Right cardiac atrium (tissue), 5 donors: Measurements from ENCODE around the gene ZNF805. TPM values are rescaled to one million over a fixed set of nuclear protein-coding genes. Genes with fewer than 3 reads are reported as not detected.
A peak's percentile ranks its signal among the peaks of the same experiment; 100 is the strongest.
"Not testable (repeated sequence)": the region's sequence is repeated elsewhere in the genome, so short reads cannot be mapped to it uniquely, and the experiment has no call there.

Experiments
- ATAC-seq, 2 donors: fragments of 200-7000 bp; cut with Tn5 transposase; one replicate each; pipeline versions ENCODE4 v1.8.0 to v1.9.1; 2020; ENCODE audit warnings: moderate library complexity in 2 of 2, mild to moderate bottlenecking in 1 of 2
- DNase-seq, 3 donors: peaks; one replicate each; pipeline ENCODE4 v3.0.0-alpha.2; 2020
- H3K27ac ChIP-seq: one replicate; pipeline ENCODE4 v1.5.1; 2013; ENCODE audit warnings: mild to moderate bottlenecking, low read length, control low read depth, moderate library complexity
- H3K27me3 ChIP-seq: one replicate; pipeline ENCODE4 v1.6.1; 2013; ENCODE audit not compliant: control insufficient read depth, insufficient read depth
- H3K4me1 ChIP-seq: one replicate; pipeline ENCODE4 v1.6.1; 2013; ENCODE audit warnings: low read length; ENCODE audit not compliant: control insufficient read depth, insufficient read depth
- H3K4me3 ChIP-seq: one replicate; pipeline ENCODE4 v1.5.1; 2013; ENCODE audit warnings: low read length, control low read depth
- H3K9me3 ChIP-seq: one replicate; pipeline ENCODE4 v1.6.1; 2013; ENCODE audit warnings: low read length; ENCODE audit not compliant: control insufficient read depth
- WGBS: extraction: QIAGEN DNeasy Blood & Tissue Kit; methylation state at CpG from one replicate; pipeline ENCODE4 v1.1.7; 2013; 5-methylcytosine and 5-hydroxymethylcytosine counted together
- intact Hi-C, 4 donors: fragments of 100-400 bp; cut with DNase I; formaldehyde crosslinking; loops; one replicate each; pipeline versions ENCODE4 v1.11.0 to v1.14.0; 2022 to 2023
- polyA plus RNA-seq: library from polyadenylated mRNA; stranded (reverse); fragments of 200-250 nt; gene quantifications from one replicate; pipeline ENCODE4 v1.2.3, GENCODE V29; 2013
- total RNA-seq, 4 donors: library from RNA; stranded (reverse); fragmentation: NEBNext Ultra II Directional; extraction: Animal tissue kit (Norgen Biotek cat#: 25700); gene quantifications; one replicate each; pipeline ENCODE4 v1.2.1, GENCODE V29; 2021
- donor health status: healthy with polysubstance abuse.
- donor health status: DM: no; HTN: yes; CAD: no.
- donor health status: DM: no; HTN: no; CAD: no.
- donor health status: DM: no; HTN: yes; CAD: no; lungs with severe emphysema.
- donor health status: DM: yes; HTN: yes; CAD: no.

The ZNF805 gene
- total and polyA plus RNA-seq, 5 donors: 1.3 to 14.6 (median 10.0) TPM

DNA sequence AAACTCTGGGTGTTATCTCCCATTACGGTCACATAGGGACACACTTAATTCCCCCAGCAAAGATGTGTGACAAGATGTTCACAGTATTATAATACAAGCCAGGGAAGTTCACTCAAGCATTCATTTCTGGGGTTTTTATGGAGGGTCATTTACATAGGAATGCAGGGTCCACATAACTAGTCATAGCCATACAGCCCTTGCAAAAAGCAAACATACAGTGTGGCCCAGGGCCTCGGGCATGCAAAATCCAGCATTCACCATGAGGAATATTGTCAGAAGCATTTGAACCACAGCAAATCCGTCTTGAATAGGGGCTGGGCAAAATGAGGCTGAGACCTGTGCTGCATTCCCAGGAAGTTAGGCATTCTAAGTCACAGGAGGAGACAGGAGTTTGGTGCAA lies 26.9 kb downstream of the ZNF805 start:
- intact Hi-C loops: no loop called here
- ATAC-seq: no peak
- Histone ChIP-seq H3K9me3 (no peaks in the 10 kb centered on the region), H3K4me1 (no peaks in the 10 kb centered on the region), H3K27me3 (no peaks in the 10 kb centered on the region), H3K4me3 (no peak overlapping the region), H3K27ac (no peak overlapping the region)
- 83% methylated on average over 3 of the region's 3 CpGs for WGBS
- DNase-seq: no peak

GRCh38 chr19:57269515-57270250 lies 29.3 kb downstream of the ZNF805 start:
- H3K27ac ChIP-seq: no peak overlapping the region
- ATAC-seq (no peak), DNase-seq (no peak)
- H3K4me1 ChIP-seq: no peaks in the 10 kb centered on the region
- no peak overlapping the region for H3K4me3 ChIP-seq
- H3K27me3 ChIP-seq: no peaks in the 10 kb centered on the region
- no peaks in the 10 kb centered on the region for H3K9me3 ChIP-seq
- intact Hi-C loops: no loop called here
- 74% methylated on average over 4 of the region's 4 CpGs for WGBS

- no peaks in the 10 kb centered on the region for H3K4me1 ChIP-seq
- H3K27ac ChIP-seq: no peak overlapping the region
- intact Hi-C loops: no loop called here
- no peaks in the 10 kb centered on the region for H3K9me3 ChIP-seq
- WGBS: 96% methylated on average over 8 of the region's 8 CpGs
- ATAC-seq (no peak), DNase-seq (no peak)
- H3K4me3 ChIP-seq: no peak overlapping the region
- no peaks in the 10 kb centered on the region for H3K27me3 ChIP-seq
These were observed 30.8 kb downstream of the ZNF805 start for GRCh38 chr19:57271280-57271679.

GRCh38 chr19:57273014-57273413 lies 32.6 kb downstream of the ZNF805 start:
- Histone ChIP-seq H3K27ac (no peak overlapping the region), H3K27me3 (no peaks in the 10 kb centered on the region), H3K9me3 (no peaks in the 10 kb centered on the region), H3K4me3 (no peak overlapping the region), H3K4me1 (no peaks in the 10 kb centered on the region)
- 80% methylated on average over 1 of the region's 1 CpG for WGBS
- no peak for ATAC-seq
- no peak for DNase-seq
- intact Hi-C loops: no loop called here

GRCh38 chr19:57276430-57276829 lies 36.0 kb downstream of the ZNF805 start:
- ATAC-seq (no peak), DNase-seq (no peak)
- WGBS: 82% methylated on average over 1 of the region's 1 CpG
- no peak overlapping the region for H3K27ac ChIP-seq
- H3K9me3 ChIP-seq: no peaks in the 10 kb centered on the region
- no peaks in the 10 kb centered on the region for H3K4me1 ChIP-seq
- no peaks in the 10 kb centered on the region for H3K27me3 ChIP-seq
- intact Hi-C loops: no loop called here
- H3K4me3 ChIP-seq: no peak overlapping the region

DNA sequence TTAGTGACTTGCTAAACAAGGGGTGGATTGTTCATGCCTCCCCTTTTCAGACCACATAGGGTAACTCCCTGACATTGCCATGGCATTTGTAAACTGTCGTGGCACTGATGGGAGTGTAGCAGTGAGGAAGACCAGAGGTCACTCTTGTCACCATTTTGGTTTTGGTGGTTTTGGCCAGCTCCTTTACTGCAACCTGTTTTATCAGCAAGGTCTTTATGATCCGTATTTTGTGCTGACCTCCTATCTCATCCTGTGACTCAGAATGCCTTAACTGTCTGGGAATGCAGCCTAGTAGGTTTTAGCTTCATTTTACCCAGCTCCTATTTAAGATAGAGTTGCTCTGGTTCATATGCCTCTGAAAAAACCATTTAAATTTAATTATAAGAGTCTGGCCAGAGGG lies 38.0 kb downstream of the ZNF805 start:
- intact Hi-C loops, H3K27me3 ChIP-seq: not testable (repeated sequence)

GRCh38 chr19:57279418-57280164 lies 39.2 kb downstream of the ZNF805 start:
- peak; percentile 94 to 96 (median 95) for DNase-seq
- Histone ChIP-seq H3K27me3 (no peaks in the 10 kb centered on the region), H3K4me3 (peak overlapping the region; percentile 91), H3K9me3 (no peaks in the 10 kb centered on the region), H3K4me1 (peaks cover 8% of the 10 kb centered on the region), H3K27ac (peak overlapping the region; percentile 100)
- ATAC-seq: peak; percentile 97 to 98
- intact Hi-C loops: no loop called here
- 5% methylated on average over 25 of the region's 25 CpGs for WGBS

More for the DNA sequence above, 38.0 kb downstream of the ZNF805 start:
- H3K27ac ChIP-seq, DNase-seq, ATAC-seq, H3K4me3 ChIP-seq, H3K4me1 ChIP-seq, H3K9me3 ChIP-seq: not testable (repeated sequence)
- WGBS: 63% methylated on average over 2 of the region's 2 CpGs

- H3K4me3 ChIP-seq: peak within 1 kb of the TSS; percentile 91
- intact Hi-C loops: no loop called here
- under 1% methylated on average over 71 of the region's 71 CpGs for WGBS
- H3K4me1 ChIP-seq: peaks cover 8% of the 10 kb centered on the region
- ATAC-seq (peak; percentile 97 to 98), DNase-seq (peak; percentile 98 to 99 (median 99))
- H3K27me3 ChIP-seq: no peaks in the 10 kb centered on the region
- H3K9me3 ChIP-seq: no peaks in the 10 kb centered on the region
- peak within 1 kb of the TSS; percentile 100 for H3K27ac ChIP-seq
These were observed 39.9 kb downstream of the ZNF805 start, which contains the start of gene ZNF460 for GRCh38 chr19:57280165-57280961. ZNF460 (plus strand) TSS chr19:57280485; CDS start chr19:57280807, 322 bp downstream.

DNA sequence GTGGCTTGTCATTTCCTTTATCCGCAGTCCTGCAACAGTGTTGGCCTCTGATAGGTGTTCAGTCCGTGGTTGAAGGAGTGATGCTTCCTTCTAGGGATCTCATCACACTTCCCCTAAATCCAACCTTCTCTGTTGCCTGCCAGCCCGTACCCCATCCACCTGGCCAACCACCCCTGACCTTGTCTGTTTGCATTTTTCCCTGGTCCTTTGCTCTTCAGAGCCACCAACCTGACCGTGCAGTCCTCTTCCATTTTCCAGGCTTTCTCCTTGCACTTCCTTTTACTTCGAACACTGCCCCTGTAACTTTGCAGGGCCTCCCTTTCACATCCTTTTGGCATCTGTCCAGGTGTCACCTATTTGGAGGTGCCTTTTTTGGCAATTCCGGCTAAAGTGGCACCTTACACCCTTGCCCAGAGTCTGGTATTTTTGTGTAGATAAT lies 40.5 kb downstream of the ZNF805 start:
- peaks cover 8% of the 10 kb centered on the region for H3K4me1 ChIP-seq
- peak overlapping the region; percentile 91 for H3K4me3 ChIP-seq
- DNase-seq: no peak
- H3K27me3 ChIP-seq: no peaks in the 10 kb centered on the region
- intact Hi-C loops: no loop called here
- H3K27ac ChIP-seq: peak overlapping the region; percentile 90
- 6% methylated on average over 6 of the region's 6 CpGs for WGBS
- no peaks in the 10 kb centered on the region for H3K9me3 ChIP-seq
- no peak for ATAC-seq

- intact Hi-C loops: no loop called here
- peaks cover 8% of the 10 kb centered on the region for H3K4me1 ChIP-seq
- H3K27me3 ChIP-seq: no peaks in the 10 kb centered on the region
- ATAC-seq: no peak
- H3K4me3 ChIP-seq: peak overlapping the region; percentile 0
- DNase-seq: no peak
- 75% methylated on average over 5 of the region's 5 CpGs for WGBS
- H3K27ac ChIP-seq: no peak overlapping the region
- no peaks in the 10 kb centered on the region for H3K9me3 ChIP-seq
These were observed 41.7 kb downstream of the ZNF805 start for GRCh38 chr19:57282011-57282643.
